GM12892 (cell line): ENCODE results near the gene TSPO.

Source experiments
- POLR2A ChIP-seq: IDR thresholded peaks from 2 replicates; pipeline ENCODE4 v1.6.1; 2011; ENCODE audit warnings: low read depth, low read length, control low read depth
- POLR2AphosphoS5 ChIP-seq: IDR thresholded peaks from 2 replicates; pipeline ENCODE4 v1.6.1; 2011; ENCODE audit warnings: low read depth, low read length, control low read depth

DNA sequence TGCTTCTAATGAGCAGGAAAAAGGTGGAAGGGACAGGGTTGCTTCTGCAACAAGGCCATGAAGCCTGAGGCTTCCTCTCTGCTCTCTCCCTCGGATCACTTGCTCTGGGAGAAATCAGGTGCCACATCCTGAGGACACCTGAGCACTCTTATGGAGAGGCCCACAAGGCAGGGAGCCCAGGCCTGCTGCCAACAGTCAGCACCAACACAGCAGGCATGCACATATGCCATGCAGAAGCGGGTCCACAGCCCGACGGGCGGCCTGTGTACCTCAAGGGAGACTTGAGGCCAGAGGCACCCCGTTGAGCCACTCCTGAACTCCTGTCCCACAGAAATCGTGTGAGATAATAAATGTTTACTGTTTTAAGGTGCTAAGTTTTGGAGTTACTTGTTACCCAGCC is 26.1 kb downstream of the TSPO start:
- TF ChIP-seq POLR2AphosphoS5 (no peak), POLR2A (no peak)
